OCI-LY7 (cell line): Measurements from ENCODE around the gene TRERF1. TPM values are rescaled to one million over a fixed set of nuclear protein-coding genes. Genes with fewer than 3 reads are reported as not detected.

ENCODE experiments used
- BruUV-seq: library from RNA; stranded (reverse); fragments of 400-500 nt; replicated peaks from 2 replicates; lab custom pipeline; 2021; lab: Mats Ljungman, UMichigan
- CTCF ChIA-PET: fragments of 300-600 bp; sonication (Branson Sonifier 250); formaldehyde crosslinking; loops from one replicate; lab custom pipeline; 2022; ENCODE audit warnings: antibody characterized with exemption; ENCODE audit not compliant: unreplicated experiment; lab: Charles Lee
- POLR2A ChIA-PET: fragments of 300-600 bp; sonication (Branson Sonifier 250); formaldehyde crosslinking; loops from one replicate; lab custom pipeline; 2022; ENCODE audit warnings: antibody characterized with exemption; lab: Charles Lee
- DNase-seq: peaks from one replicate; pipeline ENCODE4 v3.0.0-alpha.2; 2015; ENCODE audit warnings: low spot score
- H2AFZ ChIP-seq: fragments of 200-600 bp; sonication (generic), shearing (Covaris generic); 2 replicates; pipeline ENCODE4 v1.6.1; 2014; ENCODE audit warnings: mild to moderate bottlenecking, antibody characterized with exemption, low read length, moderate library complexity
- H3K27ac ChIP-seq: fragments of 200-600 bp; sonication (generic); 2 replicates; pipeline ENCODE4 v1.5.1; 2014; ENCODE audit warnings: mixed run types, low read depth, mild to moderate bottlenecking, moderate library complexity, low read length, inconsistent platforms; ENCODE audit not compliant: poor library complexity, severe bottlenecking
- H3K36me3 ChIP-seq: fragments of 200-600 bp; sonication (generic); 2 replicates; pipeline ENCODE4 v1.6.1; 2014; ENCODE audit warnings: mild to moderate bottlenecking, antibody characterized with exemption, low read length, moderate library complexity, mixed read lengths; ENCODE audit not compliant: insufficient read depth
- H3K4me1 ChIP-seq: fragments of 200-600 bp; sonication (generic); 2 replicates; pipeline ENCODE4 v1.5.1; 2014; ENCODE audit warnings: mild to moderate bottlenecking, low read length; ENCODE audit not compliant: insufficient read depth, poor library complexity, severe bottlenecking
- H3K4me2 ChIP-seq: fragments of 200-600 bp; sonication (generic); 2 replicates; pipeline ENCODE4 v1.6.1; 2014; ENCODE audit warnings: mild to moderate bottlenecking, low read length
- H3K4me3 ChIP-seq: fragments of 200-600 bp; sonication (generic); 2 replicates; pipeline ENCODE4 v1.5.1; 2014; ENCODE audit warnings: mild to moderate bottlenecking, low read depth, low read length; ENCODE audit not compliant: poor library complexity, severe bottlenecking
- H3K79me2 ChIP-seq: fragments of 200-600 bp; sonication (generic); 2 replicates; pipeline ENCODE4 v1.6.1; 2016; ENCODE audit warnings: low read depth, mild to moderate bottlenecking, low read length, moderate library complexity, mixed read lengths; ENCODE audit not compliant: insufficient read depth
- H3K9me2 ChIP-seq: fragments of 200-600 bp; sonication (generic); 2 replicates; pipeline ENCODE4 v1.6.1; 2016; ENCODE audit warnings: mild to moderate bottlenecking, low read length, mixed read lengths; ENCODE audit not compliant: insufficient read depth
- H3K9me3 ChIP-seq: fragments of 200-600 bp; sonication (generic); 2 replicates; pipeline ENCODE4 v1.6.1; 2014; ENCODE audit warnings: mild to moderate bottlenecking, mixed run types, low read length, mixed read lengths
- H4K20me1 ChIP-seq: fragments of 200-600 bp; sonication (generic); 2 replicates; pipeline ENCODE4 v1.6.1; 2014; ENCODE audit warnings: mild to moderate bottlenecking, antibody characterized with exemption, low read length, moderate library complexity, mixed read lengths; ENCODE audit not compliant: insufficient read depth
- EZH2phosphoT487 ChIP-seq: fragments of 200-600 bp; sonication (generic); IDR thresholded peaks from 2 replicates; pipeline ENCODE4 v1.6.1; 2018; ENCODE audit warnings: low read depth, borderline replicate concordance, mild to moderate bottlenecking, mixed run types, antibody characterized with exemption, low read length, moderate library complexity, mixed read lengths
- intact Hi-C: fragments of 100-400 bp; cut with micrococcal nuclease; formaldehyde crosslinking; loops from one replicate; pipeline ENCODE4 v1.10.0; 2022; ENCODE audit not compliant: unreplicated experiment
- total RNA-seq, 2 experiments: library from RNA; depleted of rRNA in 1 of 2; stranded (reverse); fragments of >200 nt in 1 of 2; shearing (Covaris generic) in 1 of 2; gene quantifications; 2 replicates each; pipeline ENCODE4 v1.2.3, GENCODE V29; 2014 to 2022
- TF ChIP-seq, protein P1 (sequence below): fragments of 200-600 bp; sonication (generic); conservative IDR thresholded peaks from 2 replicates; pipeline ENCODE4 v1.5.1; 2014; ENCODE audit warnings: mild to moderate bottlenecking, antibody characterized with exemption, low read length, moderate library complexity, mixed read lengths

Gene TRERF1
- total RNA-seq, 2 experiments from 2014 or later = 5.7 to 12.9 TPM

GRCh38 chr6:42316981-42317380 is 134.7 kb downstream of the TRERF1 start:
- DNase-seq = no peak
- Histone ChIP-seq H4K20me1 (no peaks in the 10 kb centered on the region; the same call in 1 of the 2 replicates), H3K9me3 (no peaks in the 10 kb centered on the region), H3K4me1 (no peaks in the 10 kb centered on the region), H3K4me2 (no peak overlapping the region), H3K36me3 (no peaks in the 10 kb centered on the region), H3K9me2 (no peaks in the 10 kb centered on the region), H2AFZ (no peak overlapping the region), H3K79me2 (no peaks in the 10 kb centered on the region), H3K27ac (no peak overlapping the region), H3K4me3 (no peak overlapping the region)
- no TSS peak for BruUV-seq
- ChIA-PET POLR2A (interaction anchor here (0.6 to 1.1 kb wide), 3 partner anchors 10 to 146 kb away, joined by 3 read pairs; no protein-coding TSS in a partner anchor), CTCF (no interaction called here)
- TF ChIP-seq, protein P1, sequence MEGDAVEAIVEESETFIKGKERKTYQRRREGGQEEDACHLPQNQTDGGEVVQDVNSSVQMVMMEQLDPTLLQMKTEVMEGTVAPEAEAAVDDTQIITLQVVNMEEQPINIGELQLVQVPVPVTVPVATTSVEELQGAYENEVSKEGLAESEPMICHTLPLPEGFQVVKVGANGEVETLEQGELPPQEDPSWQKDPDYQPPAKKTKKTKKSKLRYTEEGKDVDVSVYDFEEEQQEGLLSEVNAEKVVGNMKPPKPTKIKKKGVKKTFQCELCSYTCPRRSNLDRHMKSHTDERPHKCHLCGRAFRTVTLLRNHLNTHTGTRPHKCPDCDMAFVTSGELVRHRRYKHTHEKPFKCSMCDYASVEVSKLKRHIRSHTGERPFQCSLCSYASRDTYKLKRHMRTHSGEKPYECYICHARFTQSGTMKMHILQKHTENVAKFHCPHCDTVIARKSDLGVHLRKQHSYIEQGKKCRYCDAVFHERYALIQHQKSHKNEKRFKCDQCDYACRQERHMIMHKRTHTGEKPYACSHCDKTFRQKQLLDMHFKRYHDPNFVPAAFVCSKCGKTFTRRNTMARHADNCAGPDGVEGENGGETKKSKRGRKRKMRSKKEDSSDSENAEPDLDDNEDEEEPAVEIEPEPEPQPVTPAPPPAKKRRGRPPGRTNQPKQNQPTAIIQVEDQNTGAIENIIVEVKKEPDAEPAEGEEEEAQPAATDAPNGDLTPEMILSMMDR = no peak
- no peak for TF ChIP-seq EZH2phosphoT487
- intact Hi-C loops = no loop called here

GRCh38 chr6:42315991-42316970 is 135.4 kb downstream of the TRERF1 start:
- intact Hi-C loops = no loop called here

More at GRCh38 chr6:42315991-42316970, 135.4 kb downstream of the TRERF1 start:
- no peak overlapping the region for H3K4me3 ChIP-seq
- H4K20me1 ChIP-seq = no peaks in the 10 kb centered on the region; the same call in 1 of the 2 replicates
- H3K27ac ChIP-seq = no peak overlapping the region
- CTCF ChIA-PET = no interaction called here
- no peaks in the 10 kb centered on the region for H3K9me2 ChIP-seq
- no peak overlapping the region for H3K4me2 ChIP-seq
- TF ChIP-seq, protein P1 = no peak
- no peak for TF ChIP-seq EZH2phosphoT487
- H3K36me3 ChIP-seq = no peaks in the 10 kb centered on the region
- POLR2A ChIA-PET = interaction anchor here (0.6 to 1.1 kb wide), 4 partner anchors 11 to 202 kb away, joined by 3 read pairs; no protein-coding TSS in a partner anchor
- H3K79me2 ChIP-seq = no peaks in the 10 kb centered on the region
- no peaks in the 10 kb centered on the region for H3K4me1 ChIP-seq
- H2AFZ ChIP-seq = no peak overlapping the region
- no peak for DNase-seq
- no TSS peak for BruUV-seq
- no peaks in the 10 kb centered on the region for H3K9me3 ChIP-seq
